ENCODE data around the gene HAUS7.

DNA sequence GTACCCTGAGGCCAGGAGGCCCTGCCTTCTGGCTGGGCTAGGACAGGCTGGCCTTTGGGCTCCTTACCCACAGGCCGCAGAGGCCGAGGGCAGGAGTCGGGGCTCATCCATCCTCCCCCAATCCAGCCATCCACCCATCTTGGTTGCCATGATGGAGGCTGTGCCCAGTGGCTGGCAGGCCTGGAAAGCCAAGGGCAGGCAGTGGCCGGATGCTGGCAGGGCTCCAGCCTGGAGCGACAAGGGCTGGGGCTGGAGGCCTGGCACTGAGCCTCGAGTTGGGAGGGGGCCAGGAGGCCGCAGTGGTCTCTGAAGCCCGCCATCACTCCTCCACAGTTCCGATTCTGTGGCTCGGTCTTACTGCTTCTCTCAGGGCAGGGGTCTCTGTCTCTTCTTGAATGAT lies 15.8 kb upstream of the HAUS7 start:
- TF ChIP-seq, protein P1, sequence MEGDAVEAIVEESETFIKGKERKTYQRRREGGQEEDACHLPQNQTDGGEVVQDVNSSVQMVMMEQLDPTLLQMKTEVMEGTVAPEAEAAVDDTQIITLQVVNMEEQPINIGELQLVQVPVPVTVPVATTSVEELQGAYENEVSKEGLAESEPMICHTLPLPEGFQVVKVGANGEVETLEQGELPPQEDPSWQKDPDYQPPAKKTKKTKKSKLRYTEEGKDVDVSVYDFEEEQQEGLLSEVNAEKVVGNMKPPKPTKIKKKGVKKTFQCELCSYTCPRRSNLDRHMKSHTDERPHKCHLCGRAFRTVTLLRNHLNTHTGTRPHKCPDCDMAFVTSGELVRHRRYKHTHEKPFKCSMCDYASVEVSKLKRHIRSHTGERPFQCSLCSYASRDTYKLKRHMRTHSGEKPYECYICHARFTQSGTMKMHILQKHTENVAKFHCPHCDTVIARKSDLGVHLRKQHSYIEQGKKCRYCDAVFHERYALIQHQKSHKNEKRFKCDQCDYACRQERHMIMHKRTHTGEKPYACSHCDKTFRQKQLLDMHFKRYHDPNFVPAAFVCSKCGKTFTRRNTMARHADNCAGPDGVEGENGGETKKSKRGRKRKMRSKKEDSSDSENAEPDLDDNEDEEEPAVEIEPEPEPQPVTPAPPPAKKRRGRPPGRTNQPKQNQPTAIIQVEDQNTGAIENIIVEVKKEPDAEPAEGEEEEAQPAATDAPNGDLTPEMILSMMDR (IDR thresholded peaks at IDR 0.05) = no peak
- TF ChIP-seq POLR2A (IDR thresholded peaks at IDR 0.05) (no peak), POLR2AphosphoS5 (IDR thresholded peaks at IDR 0.05) (no peak)

Data from breast epithelium (tissue), 3 donors.